VCaP (cell line): ENCODE data around the gene OPA1.

Source experiments
- H3K27ac ChIP-seq: fragments of 450-650 bp; 2 replicates; pipeline ENCODE4 v1.5.1; 2017
- CTCF ChIP-seq: fragments of 450-650 bp; conservative IDR thresholded peaks from 2 replicates; pipeline ENCODE4 v1.5.1; 2017; ENCODE audit warnings: mild to moderate bottlenecking, moderate library complexity

The OPA1 gene

GRCh38 chr3:193630005-193630404, 37.0 kb downstream of the OPA1 start:
- TF ChIP-seq CTCF, result no peak

GRCh38 chr3:193637831-193638230, 44.8 kb downstream of the OPA1 start:
- H3K27ac ChIP-seq, result no peak overlapping the region

More at GRCh38 chr3:193630005-193630404, 37.0 kb downstream of the OPA1 start:
- no peak overlapping the region for H3K27ac ChIP-seq

GRCh38 chr3:193638833-193639232, 45.8 kb downstream of the OPA1 start:
- no peak overlapping the region for H3K27ac ChIP-seq
- TF ChIP-seq CTCF, result no peak

More at GRCh38 chr3:193637831-193638230, 44.8 kb downstream of the OPA1 start:
- no peak for TF ChIP-seq CTCF

- H3K27ac ChIP-seq, result no peak overlapping the region
- TF ChIP-seq CTCF, result no peak
Measured at GRCh38 chr3:193640165-193640715, 47.2 kb downstream of the OPA1 start.

GRCh38 chr3:193640728-193641439, 47.9 kb downstream of the OPA1 start:
- no peak overlapping the region for H3K27ac ChIP-seq
- no peak for TF ChIP-seq CTCF

GRCh38 chr3:193641440-193641775, 48.4 kb downstream of the OPA1 start:
- no peak overlapping the region for H3K27ac ChIP-seq
- TF ChIP-seq CTCF, result no peak

- TF ChIP-seq CTCF, result no peak
Measured at GRCh38 chr3:193645806-193646205, 52.8 kb downstream of the OPA1 start.

More at GRCh38 chr3:193645806-193646205, 52.8 kb downstream of the OPA1 start:
- H3K27ac ChIP-seq, result no peak overlapping the region
